GM10248 (cell line): ENCODE measurements around the gene PLPPR4.

Source experiments
- CTCF ChIA-PET: fragments of 300-600 bp; sonication (Branson Sonifier 250); formaldehyde crosslinking; extraction: SDS; loops from one replicate; lab custom pipeline; 2021; ENCODE audit warnings: antibody characterized with exemption; lab: Yijun Ruan, JAX
- POLR2A ChIA-PET: fragments of 350-650 bp; sonication (Branson Sonifier 250); formaldehyde crosslinking; extraction: SDS; loops from one replicate; lab custom pipeline; 2020; ENCODE audit warnings: antibody characterized with exemption; lab: Yijun Ruan, JAX
- DNase-seq: peaks from one replicate; pipeline ENCODE4 v3.0.0; 2012; ENCODE audit errors: extremely low spot score
- TF ChIP-seq, protein P1 (sequence below): IDR thresholded peaks from 2 replicates; pipeline ENCODE4 v1.5.1; 2012; ENCODE audit warnings: mild to moderate bottlenecking, low read depth; ENCODE audit errors: extremely low read depth, missing control alignments, control extremely low read depth

PLPPR4 gene

DNA sequence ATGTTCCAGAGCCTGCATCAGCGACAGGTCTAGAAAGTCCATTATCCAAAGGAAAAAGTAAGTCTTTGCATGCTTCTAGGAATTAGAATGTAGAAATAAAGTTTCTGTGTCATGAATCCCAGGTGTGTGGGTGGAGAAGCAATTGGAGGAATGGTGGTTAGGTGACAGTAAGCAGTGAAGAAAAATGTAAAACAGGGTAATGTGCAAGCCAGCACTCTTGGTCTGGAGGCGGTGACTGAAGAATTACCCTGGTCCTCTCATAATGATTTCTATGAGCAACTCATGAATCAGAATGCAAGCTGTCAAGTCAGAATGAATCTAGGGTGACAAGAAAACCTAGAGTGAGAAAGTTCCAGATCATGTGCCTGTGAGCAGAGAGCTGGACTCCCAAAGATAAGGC, 33.6 kb downstream of the PLPPR4 start:
- no peak for DNase-seq
- POLR2A ChIA-PET = no interaction called here
- TF ChIP-seq, protein P1, sequence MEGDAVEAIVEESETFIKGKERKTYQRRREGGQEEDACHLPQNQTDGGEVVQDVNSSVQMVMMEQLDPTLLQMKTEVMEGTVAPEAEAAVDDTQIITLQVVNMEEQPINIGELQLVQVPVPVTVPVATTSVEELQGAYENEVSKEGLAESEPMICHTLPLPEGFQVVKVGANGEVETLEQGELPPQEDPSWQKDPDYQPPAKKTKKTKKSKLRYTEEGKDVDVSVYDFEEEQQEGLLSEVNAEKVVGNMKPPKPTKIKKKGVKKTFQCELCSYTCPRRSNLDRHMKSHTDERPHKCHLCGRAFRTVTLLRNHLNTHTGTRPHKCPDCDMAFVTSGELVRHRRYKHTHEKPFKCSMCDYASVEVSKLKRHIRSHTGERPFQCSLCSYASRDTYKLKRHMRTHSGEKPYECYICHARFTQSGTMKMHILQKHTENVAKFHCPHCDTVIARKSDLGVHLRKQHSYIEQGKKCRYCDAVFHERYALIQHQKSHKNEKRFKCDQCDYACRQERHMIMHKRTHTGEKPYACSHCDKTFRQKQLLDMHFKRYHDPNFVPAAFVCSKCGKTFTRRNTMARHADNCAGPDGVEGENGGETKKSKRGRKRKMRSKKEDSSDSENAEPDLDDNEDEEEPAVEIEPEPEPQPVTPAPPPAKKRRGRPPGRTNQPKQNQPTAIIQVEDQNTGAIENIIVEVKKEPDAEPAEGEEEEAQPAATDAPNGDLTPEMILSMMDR = no peak
- CTCF ChIA-PET = interaction anchor here (1.0 kb wide), 1 partner anchor 20 kb away, joined by 4 read pairs; no protein-coding TSS in a partner anchor

DNA sequence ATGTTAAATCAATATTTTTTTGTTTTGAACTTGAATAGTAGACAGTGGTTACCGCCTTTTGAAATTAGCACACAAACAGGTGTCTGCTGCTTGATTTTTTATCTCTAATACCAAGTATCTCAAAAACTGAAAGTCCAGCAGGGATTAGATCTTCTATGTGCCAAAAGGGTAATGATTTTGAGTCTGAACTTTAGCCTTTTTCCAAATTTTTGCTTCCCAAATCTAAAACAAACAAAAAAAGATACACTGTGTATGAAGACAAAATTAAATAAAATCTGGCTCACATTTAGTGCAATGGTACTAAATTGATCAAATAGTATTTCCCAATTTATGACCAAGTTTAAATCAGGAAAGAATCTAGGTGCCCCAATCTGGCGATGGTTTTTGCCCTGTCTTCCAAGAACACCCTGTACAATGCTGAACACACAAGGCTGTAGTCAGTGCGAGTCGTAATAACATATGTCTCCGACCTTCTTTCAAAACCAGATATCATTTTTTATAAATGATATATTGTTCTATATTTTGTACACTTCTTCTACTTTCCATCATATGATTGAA, 40.5 kb downstream of the PLPPR4 start:
- ChIA-PET CTCF (no interaction called here), POLR2A (no interaction called here)
- TF ChIP-seq, protein P1 = no peak

DNA sequence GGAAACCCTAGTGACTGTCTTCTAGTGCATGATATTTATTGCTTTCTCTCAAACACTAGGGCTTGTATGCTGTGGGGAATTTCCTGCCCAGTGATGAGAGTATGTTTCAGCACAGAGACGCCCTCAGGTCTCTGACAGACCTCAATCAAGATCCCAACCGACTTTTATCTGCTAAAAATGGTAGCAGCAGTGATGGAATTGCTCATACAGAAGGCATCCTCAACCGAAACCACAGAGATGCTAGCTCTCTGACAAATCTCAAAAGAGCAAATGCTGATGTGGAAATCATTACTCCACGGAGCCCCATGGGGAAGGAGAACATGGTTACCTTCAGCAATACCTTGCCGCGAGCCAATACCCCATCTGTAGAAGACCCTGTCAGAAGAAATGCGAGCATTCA, 41.3 kb downstream of the PLPPR4 start:
- TF ChIP-seq, protein P1 = no peak
- DNase-seq = no peak
- ChIA-PET CTCF (no interaction called here), POLR2A (no interaction called here)

More for the DNA sequence above, 40.5 kb downstream of the PLPPR4 start:
- no peak for DNase-seq

DNA sequence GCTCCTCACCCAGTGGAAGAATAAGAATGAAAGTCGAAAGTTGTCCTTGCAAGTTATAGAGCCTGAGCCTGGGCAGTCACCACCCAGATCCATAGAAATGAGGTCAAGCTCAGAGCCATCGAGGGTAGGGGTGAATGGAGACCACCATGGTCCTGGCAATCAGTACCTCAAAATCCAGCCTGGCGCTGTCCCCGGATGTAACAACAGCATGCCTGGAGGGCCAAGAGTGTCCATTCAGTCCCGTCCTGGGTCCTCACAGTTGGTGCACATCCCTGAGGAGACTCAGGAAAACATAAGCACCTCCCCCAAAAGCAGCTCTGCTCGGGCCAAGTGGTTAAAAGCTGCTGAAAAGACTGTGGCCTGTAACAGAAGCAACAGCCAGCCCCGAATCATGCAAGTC, 41.8 kb downstream of the PLPPR4 start:
- DNase-seq = no peak
- TF ChIP-seq, protein P1 = no peak
- ChIA-PET CTCF (no interaction called here), POLR2A (no interaction called here)

DNA sequence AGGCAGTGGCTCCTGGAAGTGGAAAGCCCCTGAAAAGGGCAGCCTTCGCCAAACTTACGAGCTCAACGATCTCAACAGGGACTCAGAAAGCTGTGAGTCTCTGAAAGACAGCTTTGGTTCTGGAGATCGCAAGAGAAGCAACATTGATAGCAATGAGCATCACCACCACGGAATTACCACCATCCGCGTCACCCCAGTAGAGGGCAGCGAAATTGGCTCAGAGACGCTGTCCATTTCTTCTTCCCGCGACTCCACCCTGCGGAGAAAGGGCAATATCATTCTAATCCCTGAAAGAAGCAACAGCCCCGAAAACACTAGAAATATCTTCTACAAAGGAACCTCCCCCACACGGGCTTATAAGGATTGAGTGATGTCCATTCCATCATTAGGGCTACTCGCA, 42.4 kb downstream of the PLPPR4 start:
- CTCF ChIA-PET = no interaction called here
- DNase-seq = no peak
- POLR2A ChIA-PET = no interaction called here
- TF ChIP-seq, protein P1 = no peak

DNA sequence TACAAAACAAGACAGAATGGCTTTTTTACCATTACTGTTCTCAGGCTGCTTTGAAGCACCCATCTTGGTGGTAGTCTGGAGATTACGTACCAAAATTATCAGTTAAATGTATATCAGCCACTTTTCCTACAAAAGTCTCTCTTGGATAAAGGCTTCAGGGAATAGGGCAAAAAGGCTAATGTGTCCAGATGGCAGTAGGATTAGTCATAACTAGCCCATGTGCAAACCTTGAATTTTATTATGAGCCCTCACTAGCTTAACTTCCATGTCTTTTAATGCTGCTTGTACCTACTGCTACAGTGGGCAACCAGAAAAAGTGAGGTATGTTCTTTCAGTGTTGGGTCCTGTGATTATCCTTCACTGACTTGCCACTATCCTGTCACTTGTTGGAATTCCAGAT, 51.0 kb downstream of the PLPPR4 start:
- POLR2A ChIA-PET = no interaction called here
- DNase-seq = no peak
- CTCF ChIA-PET = no interaction called here
- TF ChIP-seq, protein P1 = no peak
